GM12801 (cell line): ENCODE data around the gene HIVEP2.

Source experiments
- CTCF ChIP-seq: IDR thresholded peaks from one replicate; pipeline ENCODE4 v1.5.1; 2011; ENCODE audit warnings: control low read depth; ENCODE audit not compliant: insufficient read length; ENCODE audit errors: extremely low read depth

Gene HIVEP2

GRCh38 chr6:142927271-142927580, 17.8 kb downstream of the HIVEP2 start:
- TF ChIP-seq CTCF: no peak

- no peak for TF ChIP-seq CTCF
Measured at GRCh38 chr6:142926494-142927270, 18.3 kb downstream of the HIVEP2 start.

GRCh38 chr6:142926177-142926493, 18.8 kb downstream of the HIVEP2 start:
- TF ChIP-seq CTCF: no peak

- no peak for TF ChIP-seq CTCF
Measured at GRCh38 chr6:142925575-142926110, 19.3 kb downstream of the HIVEP2 start.

GRCh38 chr6:142918339-142919042, 26.5 kb downstream of the HIVEP2 start:
- no peak for TF ChIP-seq CTCF

GRCh38 chr6:142916881-142917280, 28.1 kb downstream of the HIVEP2 start:
- TF ChIP-seq CTCF: no peak

GRCh38 chr6:142914937-142915697, 29.9 kb downstream of the HIVEP2 start:
- TF ChIP-seq CTCF: no peak
